Omental fat pad (tissue), 4 donors: Measurements from ENCODE around the gene PIP4K2C. TPM values are rescaled to one million over a fixed set of nuclear protein-coding genes. Genes with fewer than 3 reads are reported as not detected.

Experiments
- total RNA-seq, 4 donors: library from RNA; depleted of rRNA; stranded (reverse); fragments of >200 nt; gene quantifications; one replicate each; pipeline ENCODE4 v1.1.0, GENCODE V29; 2016

Gene PIP4K2C
- total RNA-seq, 4 donors from 2014 or later = 16.9 to 21.3 (median 17.6) TPM

Other genes with a start within 250 kb of the PIP4K2C start
- gene R3HDM2, start 160.1 kb upstream of the PIP4K2C start, total RNA-seq = 10 to 100 TPM; 24.2 to 47.3 (median 26.7) TPM
- gene INHBC, start 156.4 kb upstream of the PIP4K2C start, total RNA-seq = not detected
- under 1 TPM in 1 of 4 donors, not detected in 3; 0.25 TPM for gene INHBE, start 135.9 kb upstream of the PIP4K2C start, total RNA-seq
- under 1 TPM in 3 of 4 donors, not detected in 1; 0.09 to 0.60 (median 0.19) TPM for gene GLI1, start 131.4 kb upstream of the PIP4K2C start, total RNA-seq
- 10 to 100 TPM; 13.8 to 85.6 (median 29.8) TPM for gene ARHGAP9, start 111.3 kb upstream of the PIP4K2C start, total RNA-seq
- gene MARS1, start 103.1 kb upstream of the PIP4K2C start, total RNA-seq = 100 to 1,000 TPM in 1 of 4 donors, 10 to 100 TPM in 3; 53.5 to 108 (median 58.4) TPM
- 10 to 100 TPM; 31.5 to 66.6 (median 35.5) TPM for gene DDIT3, start 70.7 kb upstream of the PIP4K2C start, total RNA-seq
- 10 to 100 TPM; 11.8 to 40.2 (median 15.2) TPM for gene MBD6, start 68.4 kb upstream of the PIP4K2C start, total RNA-seq
- gene DCTN2, start 44.0 kb upstream of the PIP4K2C start, total RNA-seq = 100 to 1,000 TPM in 3 of 4 donors, 10 to 100 TPM in 1; 96.0 to 134 (median 123) TPM
- gene KIF5A, start 41.1 kb upstream of the PIP4K2C start, total RNA-seq = under 1 TPM in 2 of 4 donors, not detected in 2; 0.09 to 0.13 TPM
- gene DTX3, start 13.6 kb downstream of the PIP4K2C start, total RNA-seq = 10 to 100 TPM in 3 of 4 donors, 1 to 10 TPM in 1; 8.0 to 21.7 (median 13.3) TPM
- 10 to 100 TPM; 14.7 to 28.8 (median 20.0) TPM for gene ARHGEF25, start 20.2 kb downstream of the PIP4K2C start, total RNA-seq
- gene B4GALNT1, start 42.0 kb downstream of the PIP4K2C start, total RNA-seq = 1 to 10 TPM in 2 of 4 donors, under 1 TPM in 2; 0.36 to 3.0 (median 1.0) TPM
- gene OS9, start 102.9 kb downstream of the PIP4K2C start, total RNA-seq = 100 to 1,000 TPM; 259 to 325 (median 286) TPM
- 1 to 10 TPM; 1.2 to 7.1 (median 1.9) TPM for gene AGAP2, start 147.6 kb downstream of the PIP4K2C start, total RNA-seq
- 10 to 100 TPM; 41.8 to 70.7 (median 65.7) TPM for gene TSPAN31, start 153.8 kb downstream of the PIP4K2C start, total RNA-seq
- gene CDK4, start 161.1 kb downstream of the PIP4K2C start, total RNA-seq = 10 to 100 TPM; 81.9 to 96.2 (median 89.0) TPM
- gene MARCHF9, start 163.9 kb downstream of the PIP4K2C start, total RNA-seq = 1 to 10 TPM; 2.4 to 8.7 (median 5.1) TPM
- 1 to 10 TPM in 2 of 4 donors, under 1 TPM in 1, not detected in 1; 0.19 to 5.6 (median 2.8) TPM for gene CYP27B1, start 175.9 kb downstream of the PIP4K2C start, total RNA-seq
- gene METTL1, start 180.9 kb downstream of the PIP4K2C start, total RNA-seq = 10 to 100 TPM; 11.2 to 39.3 (median 15.2) TPM
- 10 to 100 TPM in 1 of 4 donors, 1 to 10 TPM in 3; 6.1 to 10.9 (median 9.3) TPM for gene EEF1AKMT3, start 181.4 kb downstream of the PIP4K2C start, total RNA-seq
- gene TSFM, start 191.6 kb downstream of the PIP4K2C start, total RNA-seq = 10 to 100 TPM; 20.2 to 36.6 (median 25.6) TPM
- gene AVIL, start 227.5 kb downstream of the PIP4K2C start, total RNA-seq = 1 to 10 TPM; 6.4 to 9.5 (median 8.7) TPM